GM21825 (cell line): ENCODE data around the gene FAU.

Experiments used
- ATAC-seq: cut with Tn5 transposase; IDR thresholded peaks from one replicate; pipeline ENCODE4 v1.9.1; 2021; ENCODE audit warnings: mild to moderate bottlenecking, moderate library complexity; ENCODE audit not compliant: unreplicated experiment

The FAU gene

DNA sequence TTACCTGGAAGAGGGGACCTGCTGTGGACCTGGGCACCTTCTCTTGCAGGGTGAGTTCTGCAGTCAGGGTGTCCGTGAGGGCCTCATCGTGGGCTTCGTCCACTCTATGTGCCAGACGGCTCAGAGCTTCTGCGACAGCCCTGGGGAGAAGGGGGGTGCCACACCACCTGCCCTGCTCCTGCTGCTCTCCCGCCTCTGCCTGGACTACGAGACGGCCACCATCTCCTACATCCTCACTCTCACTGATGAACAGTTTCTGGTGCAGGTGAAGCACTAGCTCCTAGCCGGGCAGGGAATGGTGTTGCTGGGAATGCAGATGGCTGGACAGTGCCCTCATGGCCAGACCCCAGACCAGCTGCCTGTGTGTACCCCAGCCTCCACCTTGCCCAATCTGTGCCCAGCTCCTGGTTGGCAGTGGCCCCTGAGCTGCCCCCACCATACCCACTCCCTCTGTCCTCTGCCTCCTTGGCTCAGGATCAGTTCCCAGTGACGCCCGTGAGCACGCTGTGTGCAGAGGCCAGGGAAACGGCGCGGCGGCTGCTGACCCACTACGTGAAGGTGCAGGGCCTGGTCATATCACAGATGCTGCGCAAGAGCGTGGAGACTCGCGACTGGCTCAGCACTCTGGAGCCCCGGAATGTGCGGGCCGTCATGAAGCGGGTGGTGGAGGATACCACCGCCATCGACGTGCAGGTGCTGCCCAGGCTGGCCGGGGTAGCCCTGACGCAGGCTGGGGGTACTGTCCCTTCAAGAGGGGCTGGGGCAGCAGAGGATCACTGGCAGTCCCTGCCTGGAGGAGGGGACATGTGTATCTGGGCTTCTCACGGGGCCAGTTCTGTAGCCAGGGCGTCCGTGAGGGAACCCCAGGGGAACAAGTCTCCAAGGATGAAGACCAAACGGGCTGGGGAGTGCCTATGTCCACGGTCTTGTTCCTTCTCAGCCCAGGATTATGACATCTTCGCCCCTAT lies 12.4 kb downstream of the FAU start:
- ATAC-seq, result no peak

DNA sequence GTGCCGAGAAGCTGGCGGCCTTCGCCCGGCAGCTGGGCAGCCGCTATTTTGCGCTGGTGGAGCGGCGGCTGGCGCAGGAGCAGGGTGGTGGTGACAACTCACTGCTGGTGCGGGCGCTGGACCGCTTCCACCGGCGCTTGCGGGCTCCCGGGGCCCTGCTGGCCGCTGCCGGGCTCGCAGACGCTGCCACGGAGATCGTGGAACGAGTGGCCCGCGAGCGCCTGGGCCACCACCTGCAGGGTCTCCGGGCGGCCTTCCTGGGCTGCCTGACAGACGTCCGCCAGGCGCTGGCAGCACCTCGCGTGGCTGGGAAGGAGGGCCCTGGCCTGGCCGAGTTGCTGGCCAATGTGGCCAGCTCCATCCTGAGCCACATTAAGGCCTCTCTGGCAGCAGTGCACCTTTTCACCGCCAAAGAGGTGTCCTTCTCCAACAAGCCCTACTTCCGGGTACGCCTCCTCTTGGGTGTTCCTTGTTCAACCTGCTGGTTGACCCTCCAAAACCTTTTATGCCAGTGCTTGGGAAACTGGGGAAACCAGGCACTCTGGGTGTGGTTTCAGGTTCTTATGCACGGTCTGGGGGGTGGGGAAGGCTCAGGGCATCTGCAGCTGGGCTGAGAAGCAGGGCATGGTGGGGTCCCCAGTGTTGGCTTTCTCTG lies 13.3 kb downstream of the FAU start:
- ATAC-seq, result no peak

DNA sequence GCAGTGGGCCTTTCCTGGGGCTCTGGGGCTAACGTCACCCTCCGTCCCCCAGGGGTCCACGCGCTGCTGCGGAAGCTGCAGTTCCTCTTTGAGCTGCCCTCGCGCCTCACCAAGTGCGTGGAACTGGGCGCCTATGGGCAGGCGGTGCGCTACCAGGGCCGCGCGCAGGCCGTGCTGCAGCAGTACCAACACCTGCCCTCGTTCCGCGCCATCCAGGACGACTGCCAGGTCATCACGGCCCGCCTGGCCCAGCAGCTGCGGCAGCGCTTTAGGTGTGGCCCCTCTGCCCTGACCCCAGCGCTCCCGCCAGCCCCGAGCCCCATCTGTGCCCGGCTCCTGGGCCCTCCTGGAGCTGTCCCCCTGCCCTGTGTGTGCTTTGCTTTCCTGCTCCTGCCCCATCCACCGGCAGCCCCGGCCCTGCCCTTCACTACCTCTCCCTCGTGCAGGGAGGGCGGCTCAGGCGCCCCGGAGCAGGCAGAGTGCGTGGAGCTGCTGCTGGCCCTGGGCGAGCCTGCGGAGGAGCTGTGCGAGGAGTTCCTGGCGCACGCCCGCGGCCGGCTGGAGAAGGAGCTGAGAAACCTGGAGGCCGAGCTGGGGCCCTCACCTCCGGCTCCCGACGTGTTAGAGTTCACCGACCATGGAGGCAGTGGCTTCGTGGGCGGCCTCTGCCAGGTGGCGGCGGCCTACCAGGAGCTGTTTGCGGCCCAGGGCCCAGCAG lies 14.0 kb downstream of the FAU start:
- no peak for ATAC-seq

DNA sequence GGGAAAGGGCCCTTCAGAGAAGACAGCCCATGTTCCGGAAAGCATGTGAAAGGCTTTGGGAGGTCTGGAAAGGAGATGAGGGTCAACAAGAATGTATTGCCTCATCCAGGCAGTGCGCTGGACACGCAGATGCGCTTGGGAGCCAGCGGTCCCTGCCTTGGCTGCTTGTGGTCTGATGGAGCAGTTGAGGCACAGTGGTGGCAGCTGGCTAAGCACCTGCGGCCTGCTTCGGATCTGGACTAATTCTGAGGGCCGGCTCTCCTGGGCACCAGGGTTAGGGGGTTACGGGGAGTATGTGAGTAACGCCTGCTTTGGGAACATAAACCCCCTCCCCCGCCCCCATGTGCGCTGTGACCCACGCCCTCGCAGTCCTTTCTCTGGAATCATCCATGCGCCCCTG lies 14.9 kb downstream of the FAU start:
- no peak for ATAC-seq

DNA sequence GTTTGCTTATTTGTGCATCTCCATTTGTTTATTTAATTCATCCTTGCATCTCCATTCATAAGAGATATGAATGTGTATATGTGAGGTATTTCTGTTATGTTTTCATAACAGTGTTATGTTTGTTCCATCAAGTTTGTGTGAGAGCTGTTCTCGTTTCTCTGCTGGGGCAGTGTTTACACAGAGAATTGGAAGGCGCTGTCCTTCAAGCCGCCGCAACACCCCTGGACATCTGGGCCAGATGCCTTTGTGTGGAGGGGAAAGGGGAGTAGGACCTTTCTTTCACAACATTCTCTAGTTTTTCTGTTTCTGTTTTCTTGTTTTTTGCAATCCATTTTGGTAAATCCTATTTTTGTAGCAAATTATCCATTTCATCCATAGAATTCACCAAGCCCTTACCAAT lies 17.3 kb downstream of the FAU start:
- ATAC-seq, result no peak

DNA sequence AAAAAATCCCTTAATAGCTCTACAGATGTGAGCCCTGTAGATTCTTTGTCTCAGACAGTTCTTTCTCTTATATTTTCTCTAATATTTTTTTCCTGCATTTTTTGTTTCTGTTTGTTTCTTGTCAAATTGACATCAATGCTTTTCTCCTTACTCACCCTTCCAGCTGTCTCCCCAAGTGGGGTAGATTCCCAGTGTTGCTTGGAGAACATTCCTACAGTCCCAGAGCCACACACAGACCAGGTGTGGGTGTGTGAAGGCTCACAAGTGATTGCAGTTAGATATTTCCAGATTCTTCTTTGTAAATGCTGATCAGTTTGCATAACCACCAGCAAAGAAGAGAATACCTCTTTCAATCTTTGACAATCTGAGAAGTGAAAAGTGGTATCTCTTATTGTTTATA lies 18.5 kb downstream of the FAU start:
- ATAC-seq, result no peak

DNA sequence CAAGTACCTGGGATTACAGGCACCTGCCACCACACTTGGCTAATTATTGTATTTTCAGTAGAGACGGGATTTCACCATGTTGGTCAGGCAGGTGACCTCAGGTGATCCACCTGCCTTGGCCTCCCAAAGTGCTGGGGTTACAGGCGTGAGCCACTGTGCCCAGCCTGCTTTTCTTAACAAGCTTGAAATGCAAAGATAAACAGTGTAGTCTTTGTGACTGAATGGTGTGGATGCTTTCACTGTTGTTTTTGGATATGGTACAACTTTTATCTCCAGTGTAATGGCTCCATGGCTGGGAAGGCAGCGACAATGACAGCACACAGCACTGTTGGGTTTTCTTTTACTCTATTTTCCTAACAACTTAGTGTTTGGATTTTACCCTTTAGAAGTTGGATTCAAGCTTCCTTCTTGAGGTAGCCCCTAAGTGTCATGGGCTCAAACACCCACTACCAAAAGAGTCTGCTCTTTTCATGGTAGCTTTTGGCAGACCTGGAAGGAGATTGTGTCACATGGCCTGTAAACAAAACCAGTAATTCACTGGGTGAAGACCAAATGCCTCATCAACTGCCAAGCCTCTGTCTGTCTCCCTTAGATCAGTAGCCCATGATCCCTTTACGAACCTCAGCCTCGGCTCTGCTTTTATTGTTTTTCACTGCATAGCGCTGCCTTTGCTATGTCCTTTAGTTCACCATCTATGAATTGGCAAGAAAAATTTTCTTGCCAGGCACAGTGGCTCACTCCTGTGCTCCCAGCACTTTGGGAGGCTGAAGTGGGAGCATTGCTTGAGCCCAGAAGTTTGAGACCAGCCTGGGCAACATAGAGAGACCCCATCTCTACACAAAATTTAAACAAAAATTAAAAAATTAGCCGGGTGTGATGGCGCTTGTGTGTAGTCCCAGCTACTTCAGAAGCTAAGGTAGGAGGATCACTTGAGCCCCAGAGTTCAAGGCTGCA lies 19.5 kb downstream of the FAU start:
- no peak for ATAC-seq

DNA sequence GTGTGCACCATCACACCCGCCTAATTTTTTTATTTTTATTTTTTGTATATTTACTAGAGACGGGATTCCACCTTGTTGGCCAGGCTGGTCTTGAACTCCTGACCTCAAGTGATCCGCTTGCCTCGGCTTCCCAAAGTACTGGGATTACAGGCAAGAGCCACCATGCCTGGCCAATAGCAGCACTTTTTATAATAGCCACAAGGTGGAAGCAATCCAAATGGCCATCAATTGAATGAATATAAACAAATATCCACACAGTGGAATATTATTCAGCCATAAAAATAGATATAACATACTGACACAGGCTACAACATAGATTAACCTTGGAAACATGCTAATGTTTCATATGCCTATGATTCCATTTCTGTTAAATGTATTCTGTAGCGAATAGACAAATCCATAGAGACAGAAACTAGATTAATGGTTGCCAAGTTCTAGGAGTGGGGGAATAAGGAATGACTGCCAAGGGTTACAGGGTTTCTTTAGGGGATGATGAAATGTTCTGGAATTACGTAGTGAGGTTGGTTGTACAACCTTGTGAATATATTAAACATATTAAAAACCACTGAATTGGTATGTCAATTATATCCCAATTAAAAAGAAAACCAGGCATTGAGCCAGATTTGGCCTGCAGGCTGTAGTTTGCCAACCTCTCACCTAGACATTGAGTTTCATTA lies 21.1 kb downstream of the FAU start:
- ATAC-seq, result no peak

DNA sequence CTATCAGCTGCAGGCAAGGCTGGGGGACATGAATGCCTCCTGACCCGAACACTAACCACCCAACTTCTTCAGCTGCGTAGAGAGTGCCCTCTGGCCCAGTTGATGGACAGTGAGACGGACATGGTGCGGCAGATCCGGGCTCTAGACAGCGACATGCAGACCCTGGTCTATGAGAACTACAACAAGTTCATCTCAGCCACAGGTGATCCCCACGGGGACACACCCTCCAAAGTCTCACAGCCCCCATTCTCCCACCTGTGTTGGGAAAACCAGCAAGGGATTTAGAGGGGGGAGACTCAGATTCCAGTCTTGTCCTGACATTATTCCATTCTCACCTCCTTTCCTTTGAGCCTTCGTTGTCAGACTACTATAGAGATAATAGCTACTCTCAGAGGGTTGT lies 25.0 kb downstream of the FAU start:
- no peak for ATAC-seq

DNA sequence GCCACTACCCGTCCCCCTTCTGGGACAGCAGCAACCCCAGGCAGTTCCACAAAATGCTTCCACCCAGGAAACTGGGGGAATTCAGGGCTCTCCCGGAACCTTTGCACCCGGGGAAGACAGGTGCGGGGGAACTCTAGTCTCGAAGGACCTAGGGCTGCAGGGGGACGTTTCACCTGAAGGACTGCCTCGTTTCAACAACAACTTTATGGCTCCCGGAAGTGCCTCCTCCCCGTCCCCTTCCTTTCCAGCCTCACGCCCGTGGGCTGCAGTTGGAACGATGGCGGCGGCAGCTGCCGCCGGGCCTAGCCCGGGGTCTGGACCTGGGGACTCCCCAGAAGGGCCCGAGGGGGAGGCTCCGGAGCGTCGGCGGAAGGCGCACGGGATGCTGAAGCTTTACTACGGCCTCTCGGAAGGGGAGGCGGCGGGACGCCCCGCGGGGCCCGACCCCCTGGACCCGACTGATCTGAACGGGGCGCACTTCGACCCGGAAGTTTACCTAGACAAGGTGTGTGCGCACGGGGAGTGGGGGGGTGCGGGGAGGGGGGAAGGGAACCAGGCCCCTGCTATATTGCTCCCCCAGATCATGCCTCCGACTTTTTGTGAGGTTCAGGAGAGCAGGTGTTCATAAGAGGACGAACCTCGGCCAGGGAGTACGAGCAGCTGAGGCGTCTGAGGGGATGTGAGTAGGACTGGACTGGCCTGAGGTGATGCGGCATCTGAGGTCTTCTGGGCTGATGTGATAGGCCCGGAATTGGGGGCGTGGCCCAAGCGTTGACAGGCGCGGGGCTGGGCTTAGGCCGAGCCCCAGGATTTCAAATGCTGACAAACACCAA lies 25.7 kb downstream of the FAU start, which contains the start of gene VPS51:
TSS of gene VPS51 (plus strand) at position 241 of the 833 bp plus-strand sequence. CDS start at position 278, 37 bp downstream.
- peak; percentile 77 for ATAC-seq

DNA sequence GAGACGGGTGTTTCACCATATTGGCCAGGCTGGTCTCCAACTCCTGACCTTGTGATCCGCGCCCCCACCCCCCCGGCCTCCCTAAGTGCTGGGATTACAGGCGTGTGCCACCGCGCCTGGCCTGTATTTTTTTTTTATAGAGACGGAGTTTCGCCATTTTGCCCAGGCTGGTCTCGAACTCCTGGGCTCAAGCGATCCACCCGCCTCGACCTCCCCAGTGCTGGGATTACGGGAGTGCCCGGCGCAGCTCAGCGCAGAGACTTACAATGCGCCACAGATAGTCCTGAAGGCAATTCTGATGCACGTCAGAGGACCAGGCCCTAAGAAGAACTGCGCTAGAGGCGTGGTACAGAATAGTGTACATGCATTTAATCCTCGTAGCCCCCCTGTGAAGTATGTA lies 26.5 kb downstream of the FAU start:
- no peak for ATAC-seq

DNA sequence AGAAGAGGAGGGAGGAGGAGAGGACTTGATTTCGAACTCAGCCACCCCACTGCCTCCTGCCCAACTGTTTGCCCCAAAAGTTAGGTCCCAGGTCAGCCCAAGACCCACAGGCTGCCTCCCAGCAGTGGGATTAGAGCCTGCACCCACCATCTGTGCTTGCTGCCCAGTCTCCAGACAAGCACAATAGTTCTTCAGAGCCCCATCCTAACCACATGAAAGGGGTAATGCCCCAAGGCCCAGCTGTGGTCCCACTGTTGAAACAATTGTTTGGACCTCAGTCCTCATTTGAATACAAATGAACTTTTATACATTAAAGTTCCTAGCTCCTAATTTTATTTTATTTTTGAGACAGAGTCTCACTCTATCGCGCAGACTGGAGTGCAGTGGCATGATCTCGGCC lies 31.3 kb downstream of the FAU start:
- ATAC-seq, result no peak

DNA sequence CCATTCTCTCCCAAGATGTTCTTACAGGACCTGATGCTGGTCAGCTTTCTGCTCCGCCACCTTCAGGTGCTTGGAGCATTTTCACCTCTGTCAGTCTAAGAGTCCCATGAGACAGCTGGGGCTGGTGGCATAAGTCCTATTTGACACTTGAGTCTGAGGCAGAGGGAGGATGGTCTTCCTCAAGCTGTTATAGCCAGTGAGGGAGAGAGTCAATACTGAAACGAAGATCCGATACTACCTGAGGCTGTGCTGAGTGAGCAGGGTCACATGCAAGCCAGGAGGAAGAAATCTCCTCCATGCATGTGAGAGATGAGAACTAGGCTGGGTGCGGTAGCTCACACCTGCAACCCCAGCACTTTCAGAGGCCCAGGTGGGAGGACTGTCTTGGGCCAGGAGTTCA lies 32.3 kb downstream of the FAU start:
- no peak for ATAC-seq

DNA sequence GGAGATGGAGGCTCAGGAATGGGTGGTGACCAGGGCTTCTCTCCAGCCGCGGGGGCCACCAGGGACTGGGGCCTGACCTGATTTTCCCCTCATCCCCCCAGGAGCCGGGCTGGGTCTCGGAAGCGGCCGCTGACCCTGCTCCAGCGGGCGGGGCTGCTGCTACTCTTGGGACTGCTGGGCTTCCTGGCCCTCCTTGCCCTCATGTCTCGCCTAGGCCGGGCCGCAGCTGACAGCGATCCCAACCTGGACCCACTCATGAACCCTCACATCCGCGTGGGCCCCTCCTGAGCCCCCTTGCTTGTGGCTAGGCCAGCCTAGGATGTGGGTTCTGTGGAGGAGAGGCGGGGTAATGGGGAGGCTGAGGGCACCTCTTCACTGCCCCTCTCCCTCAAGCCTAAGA lies 34.1 kb downstream of the FAU start:
- no peak for ATAC-seq

DNA sequence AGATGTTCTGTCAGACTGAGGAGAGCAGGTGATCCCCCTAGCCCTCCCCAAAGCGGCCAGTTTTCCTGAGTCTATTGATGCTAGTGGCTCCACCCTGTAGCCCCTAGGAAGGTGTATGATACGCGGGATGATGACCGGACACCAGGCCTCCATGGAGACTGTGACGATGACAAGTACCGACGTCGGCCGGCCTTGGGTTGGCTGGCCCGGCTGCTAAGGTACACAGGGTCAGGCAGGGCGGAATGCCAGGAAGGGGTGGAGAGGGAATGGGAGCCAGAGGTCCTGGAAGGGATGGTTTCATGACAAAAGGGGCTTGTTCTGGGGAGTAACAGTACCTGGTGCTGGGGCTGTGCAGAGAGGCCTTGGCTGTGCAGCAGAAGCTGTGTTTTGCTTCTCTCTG lies 34.7 kb downstream of the FAU start:
- no peak for ATAC-seq

DNA sequence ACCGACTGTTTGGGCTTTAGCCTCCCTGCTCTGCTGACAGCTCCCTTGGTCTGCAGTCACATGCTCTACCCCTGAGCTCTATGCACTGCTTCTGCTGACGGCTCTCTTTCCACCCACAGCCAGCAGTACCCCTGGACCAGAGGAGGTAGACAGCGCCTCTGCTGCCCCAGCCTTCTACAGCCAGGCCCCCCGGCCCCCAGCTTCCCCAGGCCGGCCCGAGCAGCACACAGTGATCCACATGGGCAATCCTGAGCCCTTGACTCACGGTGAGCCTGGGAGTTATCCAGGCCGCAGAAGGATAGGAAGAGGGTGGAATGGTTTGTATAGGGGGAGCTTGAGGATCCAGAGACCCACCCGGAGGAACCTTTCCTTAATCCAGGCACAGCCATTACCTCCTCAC lies 35.1 kb downstream of the FAU start:
- no peak for ATAC-seq

DNA sequence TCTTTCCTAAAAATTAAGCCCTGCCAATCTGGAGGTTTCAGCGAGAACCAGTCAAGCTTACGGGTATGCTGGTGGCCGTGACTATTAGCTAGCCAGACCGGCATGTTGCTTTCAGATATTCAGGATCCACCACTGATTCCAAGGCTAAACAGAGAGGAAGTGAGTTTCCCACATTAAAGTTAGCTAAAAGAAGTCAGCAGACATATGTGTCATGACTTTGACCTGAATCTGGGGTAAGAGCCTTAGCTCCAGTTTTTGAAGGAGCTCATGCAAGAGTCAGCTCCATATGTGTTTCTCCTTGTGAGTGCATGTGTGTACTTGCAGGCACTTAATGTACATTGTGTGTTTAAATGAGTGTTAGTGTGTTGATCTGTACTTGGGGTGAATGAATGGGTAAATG lies 36.5 kb downstream of the FAU start:
- no peak for ATAC-seq

DNA sequence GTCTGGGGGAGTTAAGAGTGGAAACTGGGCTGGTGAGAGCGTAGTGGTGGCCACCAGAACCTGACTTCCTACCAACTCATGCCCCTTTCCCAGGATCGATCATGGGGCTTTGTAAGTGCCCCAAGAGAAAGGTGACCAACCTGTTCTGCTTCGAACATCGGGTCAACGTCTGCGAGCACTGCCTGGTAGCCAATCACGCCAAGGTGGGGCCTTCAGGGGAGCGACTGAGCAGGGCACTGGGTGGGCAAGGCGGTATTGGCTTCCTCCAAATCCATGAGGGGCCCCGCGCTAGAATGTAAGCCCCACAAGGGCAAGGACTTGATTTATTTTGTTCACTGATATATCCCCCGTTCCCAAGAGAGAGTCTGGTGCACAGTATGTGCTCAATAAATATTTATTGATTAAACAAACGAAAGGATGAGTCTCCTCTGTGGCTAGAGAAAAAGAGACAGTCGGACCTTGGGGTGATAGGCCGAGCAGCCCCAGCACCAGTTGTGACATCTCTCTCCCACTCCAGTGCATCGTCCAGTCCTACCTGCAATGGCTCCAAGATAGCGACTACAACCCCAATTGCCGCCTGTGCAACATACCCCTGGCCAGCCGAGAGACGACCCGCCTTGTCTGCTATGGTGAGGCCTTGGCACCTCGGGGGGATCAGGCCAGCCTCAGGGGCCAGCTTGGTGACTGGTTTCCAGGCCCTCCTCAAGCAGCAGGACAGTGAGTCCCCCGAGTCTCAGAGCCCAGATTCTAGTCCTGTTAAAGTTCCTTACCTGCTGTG lies 37.1 kb downstream of the FAU start:
- no peak for ATAC-seq
